Esophagus squamous epithelium (tissue), 5 donors: ENCODE data around the gene GLB1L2. TPM values are rescaled to one million over a fixed set of nuclear protein-coding genes. Genes with fewer than 3 reads are reported as not detected.

Source experiments
- DNase-seq: peaks from one replicate; lab custom pipeline; 2025; lab: John Stamatoyannopoulos, UW
- H3K27ac ChIP-seq, 4 donors: fragments of 200-600 bp; sonication (generic); one replicate each; pipeline ENCODE4 v1.5.1; 2016 to 2019; ENCODE audit warnings: mild to moderate bottlenecking in 1 of 4
- H3K27me3 ChIP-seq, 4 donors: fragments of 200-600 bp; sonication (generic); 1 replicate in 3 of 4; 2 replicates in 1 of 4; pipeline versions ENCODE4 v1.5.1 to v1.6.0; 2017 to 2021; ENCODE audit warnings: antibody characterized with exemption in 1 of 4
- H3K36me3 ChIP-seq, 3 donors: fragments of 200-600 bp; sonication (generic); one replicate each; pipeline ENCODE4 v1.5.1; 2016 to 2019
- H3K4me1 ChIP-seq, 3 donors: fragments of 200-600 bp; sonication (generic); one replicate each; pipeline ENCODE4 v1.5.1; 2017 to 2019
- H3K4me3 ChIP-seq, 4 donors: fragments of 200-600 bp; sonication (generic); 1 replicate in 3 of 4; 2 replicates in 1 of 4; pipeline ENCODE4 v1.5.1; 2016 to 2019; ENCODE audit warnings: mild to moderate bottlenecking in 2 of 4, moderate library complexity in 1 of 4
- H3K9me3 ChIP-seq, 3 donors: fragments of 200-600 bp; sonication (generic); one replicate each; pipeline ENCODE4 v1.5.1; 2016 to 2019
- CTCF ChIP-seq, 6 experiments: fragments of 450-650 bp in 4 of 6; fragments of 200-600 bp in 2 of 6; sonication (generic) in 2 of 6; IDR thresholded peaks; one replicate each; pipeline ENCODE4 v1.5.1; 2016 to 2019; ENCODE audit warnings: antibody characterized with exemption in 6 of 6, mild to moderate bottlenecking in 4 of 6, moderate library complexity in 4 of 6
- POLR2A ChIP-seq, 4 donors: fragments of 450-650 bp; IDR thresholded peaks; one replicate each; pipeline ENCODE4 v1.6.1; 2017; ENCODE audit warnings: antibody characterized with exemption in 4 of 4, mild to moderate bottlenecking in 4 of 4, moderate library complexity in 3 of 4
- WGBS, 2 donors: methylation state at CpG; one replicate each; pipeline ENCODE4 v1.1.5; 2018; 5-methylcytosine and 5-hydroxymethylcytosine counted together
- intact Hi-C: fragments of 100-400 bp; cut with DNase I; formaldehyde crosslinking; loops from one replicate; pipeline ENCODE4 v1.15.0; 2022
- total RNA-seq, 4 donors: library from RNA; depleted of rRNA; stranded (reverse); fragments of >200 nt; gene quantifications; one replicate each; pipeline ENCODE4 v1.1.0, GENCODE V29; 2016
- donor health status: DM: yes; HTN: yes; CAD: no.

The GLB1L2 gene
- total RNA-seq, 4 donors from 2014 or later = 2.8 to 7.8 (median 3.7) TPM

DNA sequence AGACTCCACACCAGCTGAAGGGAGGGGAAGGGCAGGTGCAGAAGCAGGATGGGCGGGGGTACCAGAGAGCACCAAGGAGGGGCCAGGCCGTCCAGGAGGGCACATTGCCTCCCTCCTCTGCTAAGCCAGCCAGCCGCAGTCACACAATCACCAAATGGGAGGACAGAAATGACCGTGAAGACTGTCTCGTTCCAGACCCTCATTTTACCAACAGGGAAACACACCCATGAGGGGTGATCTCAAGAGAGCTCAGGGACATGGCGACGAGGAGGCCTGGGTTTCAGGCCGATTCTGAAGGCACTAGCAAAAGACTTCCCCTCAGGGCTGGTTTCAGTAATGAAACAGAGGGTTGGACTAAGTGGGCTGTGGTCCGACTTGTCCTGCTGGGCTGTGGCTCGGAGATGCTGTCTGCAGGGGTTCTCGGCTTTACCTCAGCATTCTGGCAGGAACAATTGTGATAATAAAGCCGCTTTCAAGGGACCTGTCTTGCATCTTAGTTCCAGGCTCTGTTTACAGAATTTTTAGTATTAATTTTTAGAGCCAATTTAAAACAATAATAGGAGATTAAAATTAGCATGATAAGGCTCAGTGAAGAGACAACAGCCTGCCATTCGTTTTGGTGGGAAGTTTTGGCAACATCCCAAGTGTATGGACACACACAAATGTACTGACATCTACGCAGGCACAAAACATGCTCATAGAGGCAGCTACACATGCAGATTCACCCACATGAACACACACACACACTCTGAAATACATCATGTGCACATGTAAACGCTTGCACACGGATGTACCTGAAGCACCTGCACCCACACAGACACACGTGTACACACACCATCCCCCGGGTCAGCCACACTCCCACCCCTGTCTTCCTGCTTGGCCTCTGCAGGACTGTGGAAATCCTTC is 82.3 kb downstream of the GLB1L2 start:
- H3K4me3 ChIP-seq = no peak overlapping the region
- no peaks in the 10 kb centered on the region for H3K9me3 ChIP-seq
- TF ChIP-seq POLR2A (IDR thresholded peaks at IDR 0.05) = no peak
- TF ChIP-seq CTCF (IDR thresholded peaks at IDR 0.05) = no peak
- intact Hi-C loops = no loop called here
- H3K36me3 ChIP-seq = no peaks in the 10 kb centered on the region
- no peak overlapping the region for H3K27ac ChIP-seq
- 29 to 40% methylated on average over 11 to 15 of the region's 18 CpGs for WGBS, 2 donors
- no peak for DNase-seq
- peaks cover 11 to 18% (median 14%) of the 10 kb centered on the region in 3 donors for H3K4me1 ChIP-seq
- peaks cover 0 to 95% (median 22%) of the 10 kb centered on the region in 4 donors for H3K27me3 ChIP-seq

DNA sequence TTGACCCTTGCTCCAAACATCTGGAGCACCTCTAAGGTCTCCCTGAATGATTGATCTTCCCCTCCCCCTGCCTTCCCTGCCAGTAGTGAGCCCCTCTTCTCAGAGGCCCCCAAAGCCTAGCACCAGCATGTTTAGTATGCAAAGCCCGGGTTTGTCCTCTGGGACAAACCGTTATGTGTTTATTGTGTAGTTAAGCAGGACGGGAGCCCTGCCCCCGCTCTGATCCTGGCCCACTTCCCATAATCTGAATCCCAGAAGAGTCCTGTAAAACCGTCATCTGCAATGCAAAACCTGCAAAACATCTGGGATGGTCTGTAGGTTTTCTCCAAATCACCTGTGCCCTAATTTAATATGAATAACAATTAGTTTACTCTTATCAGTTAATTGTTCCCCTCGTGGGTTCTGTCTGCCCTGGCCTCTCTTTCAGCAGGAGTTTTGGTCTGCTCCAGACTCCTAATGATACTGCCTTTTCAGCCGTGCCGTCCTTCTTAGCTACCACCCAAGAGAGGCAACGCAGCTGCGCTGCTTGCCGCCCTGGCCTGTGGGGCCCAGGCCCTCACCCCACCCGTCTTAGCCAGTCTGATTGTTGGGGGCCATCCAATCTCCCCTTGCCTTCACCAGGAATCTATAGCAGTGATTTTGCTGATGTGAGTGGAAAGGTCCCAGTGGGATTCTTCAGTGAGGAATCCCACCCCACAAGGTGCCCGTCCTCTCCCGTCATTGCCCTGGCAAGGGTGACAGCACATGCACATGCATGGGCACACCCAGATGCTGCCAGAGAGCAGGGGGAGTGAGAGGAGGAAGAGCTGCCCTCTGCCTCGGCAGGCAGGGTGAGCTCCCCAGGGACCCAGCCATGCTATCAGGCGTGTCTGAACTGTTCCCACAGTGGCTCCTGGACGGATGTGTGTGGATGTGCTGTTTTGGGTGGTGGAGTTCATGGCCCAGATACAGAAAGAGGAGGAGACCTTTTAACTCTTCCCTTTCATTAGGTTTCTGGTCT is 83.3 kb downstream of the GLB1L2 start:
- H3K4me3 ChIP-seq = no peak overlapping the region
- H3K9me3 ChIP-seq = no peaks in the 10 kb centered on the region
- 26 to 32% methylated on average over 12 to 14 of the region's 17 CpGs for WGBS, 2 donors
- peaks cover 0 to 85% (median 21%) of the 10 kb centered on the region in 4 donors for H3K27me3 ChIP-seq
- no peak overlapping the region for H3K27ac ChIP-seq
- TF ChIP-seq CTCF (IDR thresholded peaks at IDR 0.05) (no peak), POLR2A (IDR thresholded peaks at IDR 0.05) (no peak)
- no peak for DNase-seq
- no peaks in the 10 kb centered on the region for H3K36me3 ChIP-seq
- peaks cover 11 to 18% (median 14%) of the 10 kb centered on the region in 3 donors for H3K4me1 ChIP-seq
- intact Hi-C loops = no loop called here

DNA sequence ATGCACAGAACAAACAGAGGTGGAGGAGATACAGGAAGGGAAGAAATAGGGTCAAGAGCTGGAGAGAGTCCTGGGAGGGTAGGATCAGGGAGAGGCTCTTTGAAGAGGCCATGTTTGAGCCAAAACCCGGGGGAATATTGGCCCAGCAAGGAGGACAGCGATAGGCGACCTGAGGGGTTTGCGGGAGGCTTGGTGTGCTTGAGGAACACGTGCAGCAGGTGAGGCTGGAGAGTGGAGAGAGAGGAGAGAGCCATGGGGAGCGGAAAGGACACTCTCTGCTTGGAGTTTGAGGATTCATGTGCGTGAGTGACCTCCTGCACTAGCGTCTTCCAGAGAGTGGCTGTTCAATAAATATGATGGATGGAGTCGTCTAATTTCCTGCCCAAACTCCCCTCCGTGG is 84.9 kb downstream of the GLB1L2 start:
- WGBS, 2 donors = 68 to 69% methylated on average over 10 of the region's 10 CpGs
- TF ChIP-seq POLR2A (IDR thresholded peaks at IDR 0.05) (no peak), CTCF (IDR thresholded peaks at IDR 0.05) (no peak)
- H3K9me3 ChIP-seq = no peaks in the 10 kb centered on the region
- no peak for DNase-seq
- peaks cover 6 to 10% (median 9%) of the 10 kb centered on the region in 3 donors for H3K4me1 ChIP-seq
- no peaks in the 10 kb centered on the region for H3K36me3 ChIP-seq
- no peak overlapping the region for H3K4me3 ChIP-seq
- intact Hi-C loops = no loop called here
- H3K27me3 ChIP-seq = peaks cover 0 to 69% (median 14%) of the 10 kb centered on the region in 4 donors
- no peak overlapping the region for H3K27ac ChIP-seq

GRCh38 chr11:134417871-134418840 is 86.4 kb downstream of the GLB1L2 start:
- intact Hi-C loops = no loop called here
- H3K36me3 ChIP-seq = no peaks in the 10 kb centered on the region
- H3K9me3 ChIP-seq = no peaks in the 10 kb centered on the region
- DNase-seq = no peak
- no peak overlapping the region for H3K4me3 ChIP-seq
- H3K27ac ChIP-seq = no peak overlapping the region
- WGBS, 2 donors = 40 to 48% methylated on average over 13 to 14 of the region's 14 CpGs
- H3K4me1 ChIP-seq = no peaks in the 10 kb centered on the region
- TF ChIP-seq POLR2A (IDR thresholded peaks at IDR 0.05) (no peak), CTCF (IDR thresholded peaks at IDR 0.05) (no peak)
- H3K27me3 ChIP-seq = peaks cover 0 to 59% (median 8%) of the 10 kb centered on the region in 4 donors
